ENCODE results near the gene COL9A3.
A peak's percentile ranks its signal among the peaks of the same experiment; 100 is the strongest.

Gene COL9A3

GRCh38 chr20:62806383-62807050 lies 10.3 kb upstream of the COL9A3 start:
- Histone ChIP-seq H3K27me3 (ENCODE audit: insufficient read depth, low read length, poor library complexity, severe bottlenecking) (no peaks in the 10 kb centered on the region), H3K4me1 (ENCODE audit: insufficient read depth, low read length, poor library complexity, severe bottlenecking) (peaks cover 32% of the 10 kb centered on the region), H2AFZ (ENCODE audit: low read length) (no peak overlapping the region), H3K36me3 (ENCODE audit: insufficient read depth, low read length) (peaks cover 21% of the 10 kb centered on the region; the same call in 1 of the 2 replicates), H3K9me3 (ENCODE audit: insufficient read depth, low read depth, low read length) (no peaks in the 10 kb centered on the region), H3K9ac (ENCODE audit: low read depth, low read length, poor library complexity, severe bottlenecking) (peak overlapping the region; percentile 77), H3K4me2 (ENCODE audit: low read depth, low read length, poor library complexity, severe bottlenecking) (peak overlapping the region; percentile 91), H3K79me2 (ENCODE audit: insufficient read depth, low read length) (peaks cover 43% of the 10 kb centered on the region), H3K4me3 (ENCODE audit: low read length, poor library complexity, severe bottlenecking) (peak overlapping the region; percentile 82), H4K20me1 (ENCODE audit: insufficient read depth, low read length, poor library complexity, severe bottlenecking) (peaks cover 40% of the 10 kb centered on the region), H3F3A (ENCODE audit: low read depth) (peaks cover 6% of the 10 kb centered on the region; the same call in 1 of the 2 replicates), H3K9me2 (replicated peaks; ENCODE audit: low read depth, low read length) (no peaks in the 10 kb centered on the region)
- no peak for TF ChIP-seq EZH2phosphoT487 (IDR thresholded peaks at IDR 0.05; ENCODE audit: borderline replicate concordance)
- TF ChIP-seq, protein P1, sequence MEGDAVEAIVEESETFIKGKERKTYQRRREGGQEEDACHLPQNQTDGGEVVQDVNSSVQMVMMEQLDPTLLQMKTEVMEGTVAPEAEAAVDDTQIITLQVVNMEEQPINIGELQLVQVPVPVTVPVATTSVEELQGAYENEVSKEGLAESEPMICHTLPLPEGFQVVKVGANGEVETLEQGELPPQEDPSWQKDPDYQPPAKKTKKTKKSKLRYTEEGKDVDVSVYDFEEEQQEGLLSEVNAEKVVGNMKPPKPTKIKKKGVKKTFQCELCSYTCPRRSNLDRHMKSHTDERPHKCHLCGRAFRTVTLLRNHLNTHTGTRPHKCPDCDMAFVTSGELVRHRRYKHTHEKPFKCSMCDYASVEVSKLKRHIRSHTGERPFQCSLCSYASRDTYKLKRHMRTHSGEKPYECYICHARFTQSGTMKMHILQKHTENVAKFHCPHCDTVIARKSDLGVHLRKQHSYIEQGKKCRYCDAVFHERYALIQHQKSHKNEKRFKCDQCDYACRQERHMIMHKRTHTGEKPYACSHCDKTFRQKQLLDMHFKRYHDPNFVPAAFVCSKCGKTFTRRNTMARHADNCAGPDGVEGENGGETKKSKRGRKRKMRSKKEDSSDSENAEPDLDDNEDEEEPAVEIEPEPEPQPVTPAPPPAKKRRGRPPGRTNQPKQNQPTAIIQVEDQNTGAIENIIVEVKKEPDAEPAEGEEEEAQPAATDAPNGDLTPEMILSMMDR (conservative IDR thresholded peaks at IDR 0.05; ENCODE audit: low read length): no peak

GRCh38 chr20:62807444-62808210 lies 9.2 kb upstream of the COL9A3 start:
- Histone ChIP-seq H3K9me3 (ENCODE audit: insufficient read depth, low read depth, low read length) (no peaks in the 10 kb centered on the region), H3K36me3 (ENCODE audit: insufficient read depth, low read length) (peaks cover 28% of the 10 kb centered on the region; the same call in 1 of the 2 replicates), H3K9ac (ENCODE audit: low read depth, low read length, poor library complexity, severe bottlenecking) (peak overlapping the region; percentile 77), H4K20me1 (ENCODE audit: insufficient read depth, low read length, poor library complexity, severe bottlenecking) (peaks cover 40% of the 10 kb centered on the region), H3K4me1 (ENCODE audit: insufficient read depth, low read length, poor library complexity, severe bottlenecking) (peaks cover 32% of the 10 kb centered on the region), H3K79me2 (ENCODE audit: insufficient read depth, low read length) (peaks cover 43% of the 10 kb centered on the region), H3F3A (ENCODE audit: low read depth) (peaks cover 6% of the 10 kb centered on the region; the same call in 1 of the 2 replicates), H3K4me3 (ENCODE audit: low read length, poor library complexity, severe bottlenecking) (peak overlapping the region; percentile 82), H2AFZ (ENCODE audit: low read length) (no peak overlapping the region), H3K4me2 (ENCODE audit: low read depth, low read length, poor library complexity, severe bottlenecking) (peak overlapping the region; percentile 91), H3K27me3 (ENCODE audit: insufficient read depth, low read length, poor library complexity, severe bottlenecking) (no peaks in the 10 kb centered on the region), H3K9me2 (replicated peaks; ENCODE audit: low read depth, low read length) (no peaks in the 10 kb centered on the region)
- TF ChIP-seq, protein P1 (conservative IDR thresholded peaks at IDR 0.05; ENCODE audit: low read length): no peak
- TF ChIP-seq EZH2phosphoT487 (IDR thresholded peaks at IDR 0.05; ENCODE audit: borderline replicate concordance): no peak

- peaks cover 40% of the 10 kb centered on the region for H4K20me1 ChIP-seq (ENCODE audit: insufficient read depth, low read length, poor library complexity, severe bottlenecking)
- H3K79me2 ChIP-seq (ENCODE audit: insufficient read depth, low read length): peaks cover 43% of the 10 kb centered on the region
- H3K36me3 ChIP-seq (ENCODE audit: insufficient read depth, low read length): peaks cover 28% of the 10 kb centered on the region; the same call in 1 of the 2 replicates
- no peak overlapping the region for H3K9ac ChIP-seq (ENCODE audit: low read depth, low read length, poor library complexity, severe bottlenecking)
- peaks cover 6% of the 10 kb centered on the region; the same call in 1 of the 2 replicates for H3F3A ChIP-seq (ENCODE audit: low read depth)
- peak overlapping the region; percentile 26 for H3K4me3 ChIP-seq (ENCODE audit: low read length, poor library complexity, severe bottlenecking)
- no peaks in the 10 kb centered on the region for H3K9me3 ChIP-seq (ENCODE audit: insufficient read depth, low read depth, low read length)
- H3K27me3 ChIP-seq (ENCODE audit: insufficient read depth, low read length, poor library complexity, severe bottlenecking): no peaks in the 10 kb centered on the region
- H3K4me1 ChIP-seq (ENCODE audit: insufficient read depth, low read length, poor library complexity, severe bottlenecking): peaks cover 32% of the 10 kb centered on the region
- H2AFZ ChIP-seq (ENCODE audit: low read length): no peak overlapping the region
- H3K9me2 ChIP-seq (replicated peaks; ENCODE audit: low read depth, low read length): no peaks in the 10 kb centered on the region
- TF ChIP-seq EZH2phosphoT487 (IDR thresholded peaks at IDR 0.05; ENCODE audit: borderline replicate concordance): no peak
- TF ChIP-seq, protein P1 (conservative IDR thresholded peaks at IDR 0.05; ENCODE audit: low read length): peak; percentile 89
- H3K4me2 ChIP-seq (ENCODE audit: low read depth, low read length, poor library complexity, severe bottlenecking): peak overlapping the region; percentile 91
These were observed 8.5 kb upstream of the COL9A3 start for GRCh38 chr20:62808211-62808865.

Measured in Loucy (cell line).